ENCODE data around the gene ASMTL.
"Not testable (repeated sequence)": the region's sequence is repeated elsewhere in the genome, so short reads cannot be mapped to it uniquely, and the experiment has no call there.

ASMTL gene, protein sequence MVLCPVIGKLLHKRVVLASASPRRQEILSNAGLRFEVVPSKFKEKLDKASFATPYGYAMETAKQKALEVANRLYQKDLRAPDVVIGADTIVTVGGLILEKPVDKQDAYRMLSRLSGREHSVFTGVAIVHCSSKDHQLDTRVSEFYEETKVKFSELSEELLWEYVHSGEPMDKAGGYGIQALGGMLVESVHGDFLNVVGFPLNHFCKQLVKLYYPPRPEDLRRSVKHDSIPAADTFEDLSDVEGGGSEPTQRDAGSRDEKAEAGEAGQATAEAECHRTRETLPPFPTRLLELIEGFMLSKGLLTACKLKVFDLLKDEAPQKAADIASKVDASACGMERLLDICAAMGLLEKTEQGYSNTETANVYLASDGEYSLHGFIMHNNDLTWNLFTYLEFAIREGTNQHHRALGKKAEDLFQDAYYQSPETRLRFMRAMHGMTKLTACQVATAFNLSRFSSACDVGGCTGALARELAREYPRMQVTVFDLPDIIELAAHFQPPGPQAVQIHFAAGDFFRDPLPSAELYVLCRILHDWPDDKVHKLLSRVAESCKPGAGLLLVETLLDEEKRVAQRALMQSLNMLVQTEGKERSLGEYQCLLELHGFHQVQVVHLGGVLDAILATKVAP

DNA sequence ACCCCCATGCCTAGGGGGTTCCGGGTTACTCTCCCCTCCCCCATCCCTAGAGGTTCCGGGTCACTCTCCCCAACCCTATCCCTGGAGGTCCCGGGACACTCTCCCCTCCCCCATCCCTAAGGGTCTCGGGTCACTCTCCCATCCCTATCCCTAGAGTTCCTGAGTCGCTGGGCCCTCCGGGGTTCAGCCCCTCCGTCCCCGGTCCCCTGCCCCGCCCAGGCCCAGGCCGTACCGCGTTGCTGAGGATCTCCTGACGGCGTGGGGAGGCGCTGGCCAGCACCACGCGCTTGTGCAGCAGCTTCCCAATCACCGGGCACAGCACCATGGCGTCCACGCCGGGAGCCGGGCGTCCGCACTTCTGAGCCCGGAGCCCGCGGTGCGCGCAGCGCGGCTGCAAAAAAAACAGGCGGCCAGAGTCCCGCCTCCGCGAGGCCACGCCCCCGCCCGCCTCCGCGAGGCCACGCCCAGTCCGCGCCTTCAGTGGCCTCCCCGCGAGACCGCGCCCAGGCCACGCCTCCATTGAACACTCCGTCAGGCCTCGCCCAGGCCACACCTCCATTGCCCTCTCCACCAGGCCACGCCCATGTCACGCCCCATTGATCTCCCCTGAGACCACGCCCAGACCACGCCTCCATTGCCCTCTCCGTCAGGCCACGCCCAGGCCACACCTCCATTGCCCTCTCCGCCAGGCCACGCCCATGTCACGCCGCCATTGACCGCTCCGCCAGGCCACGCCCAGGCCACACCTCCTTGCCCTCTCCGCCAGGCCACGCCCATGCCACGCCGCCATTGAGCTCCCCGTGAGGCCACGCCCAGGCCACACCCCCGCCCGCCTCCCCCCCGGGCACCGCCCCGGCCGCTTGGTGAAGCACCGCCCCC lies at the start of gene ASMTL:
TSS of gene ASMTL (minus strand) at position 394 of the 879 bp plus-strand sequence. CDS start at position 325, 69 bp downstream.
- DNase-seq: no peak

- no peak for DNase-seq
These were observed 49.5 kb upstream of the ASMTL start for GRCh38 chrX:1502241-1502640.

DNA sequence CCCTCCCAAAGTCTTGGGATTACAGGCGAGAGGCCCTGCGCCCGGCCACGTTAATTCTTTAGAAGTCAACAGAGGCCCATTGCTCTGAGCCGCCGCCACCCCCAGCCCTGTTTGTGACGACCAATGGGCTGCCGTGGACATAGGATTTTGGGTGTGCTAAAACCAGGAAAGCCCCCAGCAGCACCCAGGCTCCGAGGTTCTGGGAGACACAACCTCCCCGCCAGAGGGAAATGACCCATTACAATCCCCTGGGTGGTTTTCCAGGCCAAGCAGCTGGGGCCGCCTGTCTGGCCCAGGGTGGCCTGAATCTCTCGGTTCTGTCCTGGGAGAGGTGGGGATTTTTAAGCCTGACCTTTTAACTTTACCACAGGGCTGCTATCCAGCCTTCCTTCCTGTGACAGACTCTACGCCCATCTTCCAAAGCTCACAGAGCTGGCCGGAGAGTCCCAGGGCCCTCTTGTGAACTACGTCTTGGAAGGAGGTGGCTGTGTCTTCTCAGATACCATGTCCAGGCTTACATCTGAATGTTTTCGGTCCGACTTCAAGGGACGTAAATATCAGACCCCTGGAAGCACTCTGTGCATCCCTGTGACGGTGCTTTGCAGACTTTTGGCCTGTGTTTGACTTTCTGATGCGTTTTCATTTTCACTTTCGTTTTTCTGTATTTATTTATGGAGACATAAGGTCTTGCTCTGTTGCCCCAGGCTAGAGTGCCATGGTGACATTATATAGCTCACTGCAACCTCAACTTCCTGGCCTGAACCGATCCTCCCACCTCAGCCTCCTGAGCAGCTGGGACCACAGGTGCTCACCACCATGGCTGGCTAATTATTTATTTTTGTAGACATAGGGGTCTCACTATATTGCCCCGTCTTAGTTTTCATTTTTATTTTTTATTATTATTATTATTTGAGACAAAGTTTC lies 48.3 kb upstream of the ASMTL start:
- peak; percentile 8 for DNase-seq

DNA sequence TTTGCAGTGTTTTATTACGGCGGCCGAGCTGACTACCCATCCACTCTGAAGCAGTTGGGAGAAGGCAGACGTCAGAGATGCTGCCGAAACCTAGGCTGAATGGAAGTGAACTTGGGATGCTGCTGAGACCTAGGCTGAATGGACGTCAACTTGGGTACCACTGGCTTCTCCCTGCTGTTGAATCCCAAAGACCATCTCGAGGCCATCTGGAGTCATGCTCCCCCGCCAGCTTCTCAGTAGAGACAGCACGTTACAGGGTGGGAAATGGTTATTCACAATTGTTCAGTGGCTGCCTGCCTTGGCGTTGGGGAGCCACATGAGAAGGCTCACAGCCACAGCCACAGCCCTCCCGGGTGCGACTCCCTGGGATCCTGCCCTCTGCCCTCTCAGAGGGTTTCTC lies 43.4 kb upstream of the ASMTL start:
- DNase-seq: no peak

- peak; percentile 1 for DNase-seq
These were observed 41.3 kb upstream of the ASMTL start for GRCh38 chrX:1493877-1494510.

GRCh38 chrX:1493412-1493811 lies 40.7 kb upstream of the ASMTL start:
- no peak for DNase-seq

DNA sequence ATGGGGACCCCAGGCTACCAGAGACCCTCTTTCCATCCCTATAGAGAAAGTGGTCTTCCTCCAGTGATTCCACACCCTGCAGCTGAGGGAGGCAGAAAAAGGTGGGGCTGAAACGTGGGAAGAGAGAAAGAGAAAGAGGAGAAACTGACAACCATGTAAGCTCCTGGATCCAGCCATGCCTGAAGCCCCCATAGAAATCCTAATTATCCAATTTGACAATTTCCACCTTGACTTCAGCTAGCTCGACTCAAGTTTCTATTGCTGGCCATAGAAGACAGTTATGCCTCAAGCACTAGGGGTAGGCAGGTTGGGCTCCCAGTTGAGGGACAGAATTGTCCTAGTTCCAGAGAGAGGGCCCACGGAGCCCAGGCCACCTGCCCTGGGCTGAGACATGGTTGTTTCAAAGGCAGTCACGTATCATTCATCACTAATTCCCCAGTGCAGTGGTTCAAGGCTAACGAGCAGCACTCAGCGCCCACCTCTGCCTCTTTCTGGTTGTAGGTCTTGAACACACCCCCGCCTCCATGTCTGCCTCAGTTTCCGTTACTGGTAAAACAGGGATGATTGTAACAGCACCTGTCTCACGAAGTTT lies 39.8 kb upstream of the ASMTL start:
- no peak for DNase-seq

DNA sequence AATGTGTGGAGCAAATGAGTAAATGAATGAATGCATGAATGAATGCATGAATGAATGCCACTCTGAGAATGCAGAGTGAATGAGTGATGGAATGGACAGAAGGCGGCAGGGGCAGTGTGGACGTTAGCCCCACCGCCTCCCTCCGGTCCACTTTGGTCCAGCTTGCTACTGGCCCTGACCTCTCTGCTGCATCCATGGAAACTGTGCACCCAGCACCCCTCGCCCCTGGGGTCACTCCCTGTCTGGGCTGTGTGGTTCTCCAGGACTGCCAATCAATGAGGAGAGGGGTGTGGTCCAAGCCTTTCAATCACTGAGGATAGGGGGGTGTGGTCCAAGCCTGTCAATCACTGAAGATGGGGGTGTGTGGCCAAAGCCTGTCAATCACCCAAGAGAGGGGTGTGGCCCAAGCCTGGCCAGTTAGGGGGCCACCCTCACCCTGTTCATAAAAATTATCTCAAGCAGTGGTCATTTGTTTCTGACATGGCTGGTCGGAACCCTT lies 39.2 kb upstream of the ASMTL start:
- DNase-seq: no peak

GRCh38 chrX:1491248-1491647 lies 38.5 kb upstream of the ASMTL start:
- not testable (repeated sequence) for DNase-seq

- DNase-seq: not testable (repeated sequence)
These were observed 38.0 kb upstream of the ASMTL start for GRCh38 chrX:1490723-1491122.

DNA sequence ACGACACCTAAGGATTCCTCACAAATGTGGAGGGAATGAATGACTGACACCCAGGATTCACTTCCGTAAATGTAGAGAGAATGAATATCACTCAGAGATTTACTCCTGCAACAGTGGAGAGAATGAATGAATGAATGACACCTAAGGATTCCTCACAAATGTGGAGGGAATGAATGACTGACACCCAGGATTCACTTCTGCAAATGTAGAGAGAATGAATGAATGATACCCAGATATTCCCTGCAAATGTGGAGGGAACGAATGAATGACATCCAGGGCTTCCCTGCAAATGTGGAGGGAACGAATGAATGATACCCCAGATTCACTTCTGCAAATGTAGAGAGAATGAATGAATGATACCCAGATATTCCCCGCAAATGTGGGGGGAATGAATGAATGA lies 36.6 kb upstream of the ASMTL start:
- not testable (repeated sequence) for DNase-seq

DNA sequence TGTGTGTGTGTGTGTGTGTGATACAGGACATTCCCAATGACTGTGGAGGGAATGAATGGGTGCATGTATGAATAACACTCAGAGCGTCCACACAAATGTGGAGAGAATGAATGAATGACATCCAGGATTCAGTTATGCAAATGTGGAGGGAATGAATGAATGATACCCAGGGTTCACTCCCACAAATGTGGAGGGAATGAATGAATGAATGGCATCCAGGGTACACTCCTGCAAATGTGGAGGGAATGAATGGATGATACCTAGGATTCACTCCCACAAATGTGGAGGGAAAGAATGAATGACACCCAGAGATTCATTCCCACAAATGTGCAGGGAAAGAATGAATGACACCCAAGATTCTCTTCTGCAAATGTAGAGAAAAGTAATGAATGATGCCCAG lies 36.0 kb upstream of the ASMTL start:
- DNase-seq: no peak

DNA sequence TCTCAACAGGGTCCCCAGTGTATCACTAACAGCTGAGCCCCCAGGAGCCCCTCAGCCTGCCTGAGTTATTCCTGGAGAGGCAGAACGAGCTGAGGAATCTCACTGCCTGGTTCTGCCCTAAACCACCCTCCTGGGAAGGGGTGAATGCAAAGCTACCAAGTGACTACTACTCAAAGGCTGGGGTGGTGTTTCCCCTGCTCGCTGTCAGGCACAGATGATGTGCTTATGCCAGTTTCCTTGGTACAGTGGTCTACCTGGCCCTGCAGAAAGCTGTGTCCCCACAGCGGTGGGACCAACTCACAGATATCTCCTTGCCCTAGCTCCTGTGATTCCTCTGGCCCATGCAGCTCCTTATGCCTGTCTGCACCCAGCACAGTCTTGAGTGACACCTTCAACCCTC lies 35.4 kb upstream of the ASMTL start:
- no peak for DNase-seq

GRCh38 chrX:1487401-1487800 lies 34.7 kb upstream of the ASMTL start:
- DNase-seq: no peak

GRCh38 chrX:1486749-1487361 lies 34.1 kb upstream of the ASMTL start:
- no peak for DNase-seq

GRCh38 chrX:1486177-1486576 lies 33.5 kb upstream of the ASMTL start:
- no peak for DNase-seq

DNA sequence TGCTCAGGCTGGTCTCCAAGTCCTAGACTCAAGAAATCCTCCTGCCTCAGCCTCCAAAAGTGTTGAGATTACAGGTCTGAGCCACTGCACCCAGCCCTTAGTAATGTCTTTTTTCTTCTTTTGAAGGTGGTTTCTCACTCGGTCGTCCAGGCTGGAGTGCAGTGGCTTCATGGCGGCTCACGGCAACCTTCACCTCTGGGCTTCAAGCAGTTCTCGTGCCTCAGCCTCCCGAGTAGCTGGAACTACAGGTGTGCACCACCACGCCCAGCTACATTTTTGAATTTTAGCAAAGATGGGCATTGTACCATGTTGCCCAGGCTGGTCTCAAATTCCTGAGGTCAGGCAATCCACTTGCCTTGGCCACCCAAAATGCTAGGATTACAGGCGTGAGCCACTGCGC lies 32.3 kb upstream of the ASMTL start:
- DNase-seq: no peak

DNA sequence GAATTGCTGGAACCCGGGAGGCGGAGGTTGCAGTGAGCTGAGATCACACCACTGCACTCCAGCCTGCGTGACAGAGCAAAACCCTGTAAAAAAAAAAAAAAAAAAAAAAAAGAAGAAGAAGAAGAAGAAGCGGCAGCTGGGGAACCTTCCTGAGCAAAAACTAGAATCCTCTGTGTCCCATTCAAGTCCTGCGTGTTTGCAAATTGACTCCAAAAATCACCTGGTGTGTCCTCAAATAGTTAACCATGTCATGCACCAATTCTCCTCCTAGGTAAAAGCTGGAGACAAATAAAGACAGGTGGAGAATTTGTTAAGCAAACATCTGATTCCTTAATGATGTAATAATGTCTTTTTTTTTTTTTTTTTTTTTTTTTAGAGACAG lies 31.9 kb upstream of the ASMTL start:
- no peak for DNase-seq

DNA sequence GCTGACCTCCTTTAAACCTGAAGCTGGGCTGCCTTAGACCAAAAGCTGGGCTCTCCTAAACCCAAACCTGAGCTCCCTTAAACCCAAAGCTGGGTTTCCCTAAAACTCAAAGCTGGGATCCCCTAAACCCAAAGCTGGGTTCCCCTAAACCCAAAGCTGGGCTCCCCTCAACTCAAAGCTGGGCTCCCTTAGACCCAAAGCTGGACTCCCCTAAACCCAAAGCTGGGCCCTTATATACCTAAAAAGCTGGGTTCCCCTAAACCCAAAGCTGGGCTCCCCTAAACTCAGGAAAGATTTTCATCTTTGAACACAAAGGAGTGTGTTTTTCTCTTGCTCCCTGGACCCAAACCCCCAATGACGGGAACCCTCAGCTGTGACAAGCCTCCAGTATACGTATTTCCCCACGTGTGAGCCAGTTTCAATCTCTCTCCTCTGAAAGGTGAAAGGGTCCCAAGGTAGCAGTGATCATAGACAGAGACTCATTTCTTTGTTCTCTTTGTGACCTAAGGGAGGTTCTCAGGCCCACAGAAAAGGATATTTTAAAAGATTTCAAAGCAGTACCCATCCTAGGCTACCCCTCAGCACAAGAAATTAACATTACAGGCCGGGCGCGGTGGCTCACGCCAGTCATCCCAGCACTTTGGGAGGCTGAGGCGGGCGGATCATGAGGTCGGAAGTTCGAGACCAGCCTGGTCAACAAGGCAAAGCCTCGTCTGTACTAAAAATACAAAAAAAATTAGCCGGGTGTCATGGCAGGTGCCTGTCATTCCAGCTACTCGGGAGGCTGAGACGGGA lies 31.3 kb upstream of the ASMTL start:
- no peak for DNase-seq

DNA sequence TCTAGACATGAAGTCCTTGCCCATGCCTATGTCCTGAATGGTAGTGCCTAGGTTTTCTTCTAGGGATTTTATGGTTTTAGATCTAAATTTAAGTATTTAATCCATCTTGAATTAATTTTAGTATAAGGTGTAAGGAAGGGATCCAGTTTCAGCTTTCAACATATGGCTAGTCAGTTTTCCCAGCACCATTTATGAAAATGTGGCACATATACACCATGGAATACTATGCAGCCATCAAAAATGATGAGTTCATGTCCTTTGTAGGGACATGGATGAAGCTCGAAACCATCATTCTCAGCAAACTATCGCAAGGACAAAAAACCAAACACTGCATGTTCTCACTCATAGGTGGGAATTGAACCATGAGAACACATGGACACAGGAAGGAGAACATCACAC lies 29.8 kb upstream of the ASMTL start:
- DNase-seq: not testable (repeated sequence)

Data from DMS53 (cell line).